Ascending aorta (tissue), 2 donors: ENCODE results near the gene NDUFV2. TPM values are rescaled to one million over a fixed set of nuclear protein-coding genes. Genes with fewer than 3 reads are reported as not detected.

Experiments used
- DNase-seq, 2 donors: peaks; one replicate each; pipeline ENCODE4 v3.0.0-alpha.2; 2019; ENCODE audit warnings: low spot score in 2 of 2
- H3K27ac ChIP-seq, 2 donors: fragments of 200-600 bp; sonication (generic); one replicate each; pipeline ENCODE4 v1.5.1; 2016 to 2017; ENCODE audit warnings: mild to moderate bottlenecking in 1 of 2
- H3K27me3 ChIP-seq: fragments of 200-600 bp; sonication (generic); one replicate; pipeline ENCODE4 v1.5.1; 2017
- H3K36me3 ChIP-seq, 2 donors: fragments of 200-600 bp; sonication (generic); one replicate each; pipeline ENCODE4 v1.5.1; 2016
- H3K4me1 ChIP-seq, 2 donors: fragments of 200-600 bp; sonication (generic); one replicate each; pipeline ENCODE4 v1.5.1; 2016 to 2017; ENCODE audit warnings: mild to moderate bottlenecking in 1 of 2
- H3K4me3 ChIP-seq, 2 donors: fragments of 200-600 bp; sonication (generic); one replicate each; pipeline ENCODE4 v1.5.1; 2016 to 2017; ENCODE audit warnings: mild to moderate bottlenecking in 1 of 2
- H3K9me3 ChIP-seq, 2 donors: fragments of 200-600 bp; sonication (generic); one replicate each; pipeline ENCODE4 v1.5.1; 2016
- intact Hi-C: fragments of 100-400 bp; cut with DNase I; formaldehyde crosslinking; loops from one replicate; pipeline ENCODE4 v1.15.1; 2023
- total RNA-seq: library from RNA; depleted of rRNA; stranded (reverse); fragments of >200 nt; gene quantifications from one replicate; pipeline ENCODE4 v1.1.0, GENCODE V29; 2016
- TF ChIP-seq, protein P1 (sequence below), 3 experiments: fragments of 200-600 bp in 2 of 3; fragments of 450-650 bp in 1 of 3; sonication (generic) in 2 of 3; IDR thresholded peaks; one replicate each; pipeline ENCODE4 v1.5.1; 2016 to 2019; ENCODE audit warnings: antibody characterized with exemption in 3 of 3, mild to moderate bottlenecking in 1 of 3, moderate library complexity in 1 of 3

Gene NDUFV2
- total RNA-seq, 1 donor from 2014 or later = 48.6 TPM

DNA sequence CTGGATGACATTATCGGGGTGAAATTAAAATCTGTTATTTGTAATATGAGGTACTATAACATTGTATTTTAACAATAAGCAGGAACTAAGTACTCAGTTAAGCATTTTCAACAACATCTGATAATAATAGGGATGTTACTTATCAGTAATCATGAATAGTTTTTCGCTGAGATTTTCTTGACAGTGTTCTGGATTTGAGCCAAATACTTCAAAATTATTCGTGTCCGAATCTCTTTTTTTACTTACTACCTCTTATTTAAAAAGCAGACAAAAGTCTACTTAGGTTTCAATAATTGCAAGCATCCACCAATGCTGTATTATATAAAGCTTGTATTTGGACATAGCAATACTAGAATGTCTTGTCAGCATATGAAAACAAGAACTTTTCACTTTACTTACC is 27.7 kb downstream of the NDUFV2 start:
- Histone ChIP-seq H3K4me1 (peaks cover 0 to 3% of the 10 kb centered on the region in 2 donors), H3K27me3 (no peaks in the 10 kb centered on the region), H3K36me3 (peaks cover 24 to 64% of the 10 kb centered on the region in 2 donors), H3K4me3 (no peak overlapping the region), H3K27ac (no peak overlapping the region), H3K9me3 (no peaks in the 10 kb centered on the region)
- no peak for DNase-seq
- TF ChIP-seq, protein P1, sequence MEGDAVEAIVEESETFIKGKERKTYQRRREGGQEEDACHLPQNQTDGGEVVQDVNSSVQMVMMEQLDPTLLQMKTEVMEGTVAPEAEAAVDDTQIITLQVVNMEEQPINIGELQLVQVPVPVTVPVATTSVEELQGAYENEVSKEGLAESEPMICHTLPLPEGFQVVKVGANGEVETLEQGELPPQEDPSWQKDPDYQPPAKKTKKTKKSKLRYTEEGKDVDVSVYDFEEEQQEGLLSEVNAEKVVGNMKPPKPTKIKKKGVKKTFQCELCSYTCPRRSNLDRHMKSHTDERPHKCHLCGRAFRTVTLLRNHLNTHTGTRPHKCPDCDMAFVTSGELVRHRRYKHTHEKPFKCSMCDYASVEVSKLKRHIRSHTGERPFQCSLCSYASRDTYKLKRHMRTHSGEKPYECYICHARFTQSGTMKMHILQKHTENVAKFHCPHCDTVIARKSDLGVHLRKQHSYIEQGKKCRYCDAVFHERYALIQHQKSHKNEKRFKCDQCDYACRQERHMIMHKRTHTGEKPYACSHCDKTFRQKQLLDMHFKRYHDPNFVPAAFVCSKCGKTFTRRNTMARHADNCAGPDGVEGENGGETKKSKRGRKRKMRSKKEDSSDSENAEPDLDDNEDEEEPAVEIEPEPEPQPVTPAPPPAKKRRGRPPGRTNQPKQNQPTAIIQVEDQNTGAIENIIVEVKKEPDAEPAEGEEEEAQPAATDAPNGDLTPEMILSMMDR (IDR thresholded peaks at IDR 0.05) = no peak
- intact Hi-C loops = loop anchor here (10.0 kb wide), 3 partner anchors 425 to 785 kb away; partner anchors contain the start of genes MTCL1, PPP4R1 and VAPA

DNA sequence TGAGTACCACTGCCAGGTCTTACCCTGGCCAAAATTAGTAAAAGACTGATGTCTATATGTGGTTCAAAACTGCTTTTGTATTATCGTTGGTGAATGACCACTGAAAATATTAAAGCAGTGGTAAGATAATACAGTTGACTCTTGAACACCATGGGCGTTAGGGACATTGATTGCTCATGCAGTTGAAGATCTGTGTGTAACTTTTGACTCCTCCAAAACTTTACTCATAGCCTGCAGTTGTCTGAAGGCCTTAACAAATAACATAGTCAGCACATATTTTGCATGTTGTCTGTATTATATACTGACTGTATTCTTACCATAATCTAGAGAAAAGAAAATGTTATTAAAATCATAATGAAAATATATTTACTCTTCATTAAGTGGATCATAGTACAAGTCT is 28.3 kb downstream of the NDUFV2 start:
- Histone ChIP-seq H3K4me3 (no peak overlapping the region), H3K27me3 (no peaks in the 10 kb centered on the region), H3K9me3 (no peaks in the 10 kb centered on the region), H3K27ac (no peak overlapping the region), H3K36me3 (peaks cover 24 to 58% of the 10 kb centered on the region in 2 donors), H3K4me1 (peaks cover 0 to 8% of the 10 kb centered on the region in 2 donors)
- intact Hi-C loops = loop anchor here (10.0 kb wide), 3 partner anchors 426 to 784 kb away; partner anchors contain the start of genes MTCL1, PPP4R1 and VAPA
- no peak for DNase-seq
- TF ChIP-seq, protein P1 (IDR thresholded peaks at IDR 0.05) = no peak

DNA sequence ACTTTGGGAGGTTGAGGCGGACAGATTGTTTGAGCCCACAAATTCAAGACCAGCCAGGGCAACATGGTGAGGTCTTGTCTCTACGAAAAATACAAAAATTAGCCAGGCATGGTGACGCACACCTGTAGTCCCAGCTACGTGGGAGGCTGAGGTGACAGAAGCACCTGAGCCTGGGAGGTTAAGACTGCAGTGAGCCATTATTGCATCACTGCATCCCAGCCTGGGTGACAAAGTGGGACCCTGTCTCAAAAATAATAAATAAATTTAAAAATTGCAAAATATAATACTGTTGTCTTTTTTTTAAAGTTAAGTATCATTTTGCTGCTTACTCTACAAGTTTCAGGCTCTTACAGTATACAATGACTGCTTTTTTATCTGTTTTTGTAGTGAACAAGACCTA is 30.1 kb downstream of the NDUFV2 start:
- TF ChIP-seq, protein P1 (IDR thresholded peaks at IDR 0.05) = no peak
- H3K4me3 ChIP-seq = no peak overlapping the region
- no peak for DNase-seq
- peaks cover 0 to 8% of the 10 kb centered on the region in 2 donors for H3K4me1 ChIP-seq
- no peak overlapping the region for H3K27ac ChIP-seq
- H3K27me3 ChIP-seq = no peaks in the 10 kb centered on the region
- H3K9me3 ChIP-seq = no peaks in the 10 kb centered on the region
- peaks cover 17 to 40% of the 10 kb centered on the region in 2 donors for H3K36me3 ChIP-seq
- intact Hi-C loops = loop anchor here (10.0 kb wide), 3 partner anchors 428 to 782 kb away; partner anchors contain the start of genes MTCL1, PPP4R1 and VAPA

GRCh38 chr18:9133225-9133624 is 30.7 kb downstream of the NDUFV2 start:
- DNase-seq = no peak
- Histone ChIP-seq H3K27ac (no peak overlapping the region), H3K36me3 (peaks cover 16 to 34% of the 10 kb centered on the region in 2 donors), H3K9me3 (no peaks in the 10 kb centered on the region), H3K4me1 (peaks cover 0 to 8% of the 10 kb centered on the region in 2 donors), H3K4me3 (no peak overlapping the region), H3K27me3 (no peaks in the 10 kb centered on the region)
- TF ChIP-seq, protein P1 (IDR thresholded peaks at IDR 0.05) = no peak
- intact Hi-C loops = loop anchor here (10.0 kb wide), 3 partner anchors 428 to 782 kb away; partner anchors contain the start of genes MTCL1, PPP4R1 and VAPA

DNA sequence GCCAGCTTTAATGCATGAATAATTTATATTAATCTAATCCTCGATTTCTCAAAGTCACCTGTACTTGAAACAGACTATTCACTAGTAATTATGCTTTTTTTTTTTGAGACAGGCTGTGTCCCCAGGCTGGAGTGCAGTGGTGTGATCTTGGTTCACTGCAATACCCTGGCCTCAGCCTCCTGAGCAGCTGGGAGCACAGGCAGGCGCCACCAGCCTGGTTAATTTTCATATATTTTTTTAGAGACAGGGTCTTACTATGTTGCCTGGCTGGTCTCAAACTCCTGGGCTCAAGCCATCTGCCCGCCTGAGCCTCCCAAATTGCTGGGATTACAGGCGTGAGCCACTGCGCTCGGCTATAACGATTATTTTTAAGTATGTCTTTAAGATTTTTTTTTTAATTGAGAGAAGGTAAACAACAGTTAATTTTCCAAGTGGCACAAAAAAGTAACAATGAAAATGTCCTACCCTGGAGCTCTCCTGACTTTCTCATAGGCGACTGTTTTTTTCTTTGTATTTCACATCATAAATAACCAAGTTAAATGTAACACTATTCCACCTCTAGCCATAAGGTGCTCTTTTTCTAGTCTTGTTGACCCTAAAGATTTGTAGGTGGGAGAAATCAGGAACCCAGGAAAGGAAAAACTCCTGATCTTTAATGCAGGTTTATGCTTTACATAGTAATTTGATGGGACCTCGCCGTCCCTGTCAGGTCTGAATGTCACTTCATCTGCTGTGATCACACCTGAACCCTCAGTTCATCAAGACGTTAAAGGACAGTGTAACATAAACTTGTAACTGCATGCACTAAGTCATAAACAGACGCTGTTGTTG is 32.8 kb downstream of the NDUFV2 start:
- H3K9me3 ChIP-seq = no peaks in the 10 kb centered on the region
- no peak for DNase-seq
- H3K4me1 ChIP-seq = peaks cover 4 to 26% of the 10 kb centered on the region in 2 donors
- H3K27me3 ChIP-seq = no peaks in the 10 kb centered on the region
- TF ChIP-seq, protein P1 (IDR thresholded peaks at IDR 0.05) = no peak
- intact Hi-C loops = loop anchor here (5.0 to 10.0 kb wide), 5 partner anchors 78 to 780 kb away; partner anchors contain the start of genes MTCL1, PPP4R1 and VAPA
- H3K4me3 ChIP-seq = peak overlapping the region; percentile 87 to 93
- peak overlapping the region; percentile 96 to 99 for H3K27ac ChIP-seq
- peaks cover 0 to 17% of the 10 kb centered on the region in 2 donors for H3K36me3 ChIP-seq
